NCI-H2107 (cell line): ENCODE data around the gene PDE6A.

Experiments used
- DNase-seq: peaks from one replicate; lab custom pipeline; 2025; lab: John Stamatoyannopoulos, UW

The PDE6A gene

GRCh38 chr5:149817539-149818060 lies 127.0 kb downstream of the PDE6A start:
- DNase-seq = no peak

GRCh38 chr5:149816661-149817060 lies 127.9 kb downstream of the PDE6A start:
- DNase-seq = no peak

- no peak for DNase-seq
Observed at GRCh38 chr5:149811453-149811852, 133.1 kb downstream of the PDE6A start.

GRCh38 chr5:149810856-149811255 lies 133.7 kb downstream of the PDE6A start:
- DNase-seq = no peak

- DNase-seq = peak; percentile 66
Observed at GRCh38 chr5:149809931-149810691, 134.5 kb downstream of the PDE6A start.

GRCh38 chr5:149808264-149808982 lies 136.2 kb downstream of the PDE6A start:
- DNase-seq = no peak
